ENCODE measurements around the gene TRIM44. TPM values are rescaled to one million over a fixed set of nuclear protein-coding genes. Genes with fewer than 3 reads are reported as not detected.

Gene TRIM44
- polyA plus RNA-seq, 2 of the 4 experiments (the other 2 are of a cell fraction): 19.3 to 70.4 TPM

DNA sequence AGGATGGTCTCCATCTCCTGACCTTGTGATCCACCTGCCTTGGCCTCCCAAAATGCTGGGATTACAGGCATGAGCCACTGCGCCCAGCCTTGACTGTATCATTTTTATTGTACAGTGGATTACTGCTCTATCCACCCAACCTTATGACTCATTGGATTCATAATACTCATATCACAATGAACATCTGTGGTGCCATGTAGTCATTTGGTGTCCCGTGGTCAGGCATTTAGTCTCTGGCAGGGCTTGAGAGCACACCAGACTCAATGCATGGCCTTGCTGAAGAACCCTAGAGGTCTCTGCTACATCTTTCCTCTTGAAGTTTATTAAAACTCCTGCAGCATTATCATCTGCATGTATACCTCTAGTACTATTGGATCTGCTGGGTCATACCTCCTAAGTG is 183.3 kb downstream of the TRIM44 start:
- POLR2A ChIA-PET: interaction anchor here (0.7 kb wide), 1 partner anchor 33 kb away, joined by 4 read pairs; no protein-coding TSS in a partner anchor
- H3K4me1 ChIP-seq: no peaks in the 10 kb centered on the region
- H3K27ac ChIP-seq: no peak overlapping the region
- no peaks in the 10 kb centered on the region for H3K9me3 ChIP-seq
- CTCF ChIA-PET: no interaction called here
- H3K4me2 ChIP-seq: no peak overlapping the region
- TF ChIP-seq TFCP2L1 (CRISPR knock-in tag; IDR thresholded peaks at IDR 0.05): no peak
- no peak for TF ChIP-seq HEYL (CRISPR knock-in tag; IDR thresholded peaks at IDR 0.05)
- TF ChIP-seq POLR2AphosphoS2 (conservative IDR thresholded peaks at IDR 0.05; ENCODE audit: low read length): no peak
- no peak for TF ChIP-seq HOXB13 (CRISPR knock-in tag; IDR thresholded peaks at IDR 0.05; ENCODE audit: low read depth)
- no peak for TF ChIP-seq MAX (IDR thresholded peaks at IDR 0.05)
- no peak for TF ChIP-seq HOXA7 (CRISPR knock-in tag; IDR thresholded peaks at IDR 0.05)
- no peak for TF ChIP-seq CEBPB (IDR thresholded peaks at IDR 0.05)
- no peak for TF ChIP-seq RARB (CRISPR knock-in tag; IDR thresholded peaks at IDR 0.05)
- no peak for TF ChIP-seq KDM5A (IDR thresholded peaks at IDR 0.05)
- no peak for TF ChIP-seq RCOR1 (IDR thresholded peaks at IDR 0.05; ENCODE audit: low read depth, low read length)
- TF ChIP-seq JUN (IDR thresholded peaks at IDR 0.05): no peak
- ATAC-seq (no peak), FAIRE-seq (no peak), DNase-seq (ENCODE audit: low read depth in 1 of 2, low spot score in 1 of 2) (no peak)
- 15% methylated on average over 2 of the region's 2 CpGs for WGBS (ENCODE audit: missing lambda C conversion rate)
- H3K4me3 ChIP-seq: no peak overlapping the region

DNA sequence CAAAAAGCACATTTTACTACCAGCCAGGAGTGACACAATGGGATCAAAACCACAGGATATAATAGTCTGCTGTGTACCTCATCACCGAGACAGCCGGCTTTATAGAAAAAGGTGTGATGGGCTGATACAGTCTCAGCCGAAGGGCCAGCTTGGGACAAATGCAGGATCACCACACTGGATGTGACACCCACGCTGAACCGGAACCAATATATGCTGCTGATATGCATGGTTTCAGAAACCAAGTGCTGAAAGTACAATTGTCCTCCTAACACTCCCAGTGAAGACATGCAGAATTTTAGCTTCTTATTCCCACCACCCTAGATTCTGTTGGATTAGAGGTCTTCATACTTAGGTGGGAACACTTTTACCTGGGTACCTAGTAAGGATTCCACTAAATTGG is 184.3 kb downstream of the TRIM44 start:
- Histone ChIP-seq H3K4me2 (no peak overlapping the region), H3K9me3 (no peaks in the 10 kb centered on the region), H3K4me1 (no peaks in the 10 kb centered on the region), H3K4me3 (no peak overlapping the region), H3K27ac (no peak overlapping the region)
- no peak for FAIRE-seq
- WGBS (ENCODE audit: missing lambda C conversion rate): 54% methylated on average over 5 of the region's 5 CpGs
- TF ChIP-seq, protein P1, sequence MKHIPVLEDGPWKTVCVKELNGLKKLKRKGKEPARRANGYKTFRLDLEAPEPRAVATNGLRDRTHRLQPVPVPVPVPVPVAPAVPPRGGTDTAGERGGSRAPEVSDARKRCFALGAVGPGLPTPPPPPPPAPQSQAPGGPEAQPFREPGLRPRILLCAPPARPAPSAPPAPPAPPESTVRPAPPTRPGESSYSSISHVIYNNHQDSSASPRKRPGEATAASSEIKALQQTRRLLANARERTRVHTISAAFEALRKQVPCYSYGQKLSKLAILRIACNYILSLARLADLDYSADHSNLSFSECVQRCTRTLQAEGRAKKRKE (CRISPR knock-in tag; IDR thresholded peaks at IDR 0.05; ENCODE audit: low read depth): no peak
- TF ChIP-seq CHD2 (IDR thresholded peaks at IDR 0.05; ENCODE audit: low read length, partially characterized antibody): no peak
- no peak for DNase-seq (ENCODE audit: low read depth in 1 of 2, low spot score in 1 of 2)
- CTCF ChIA-PET: interaction anchor here (0.6 kb wide), 1 partner anchor 351 kb away, joined by 4 read pairs; no protein-coding TSS in a partner anchor
- no peak for ATAC-seq
- POLR2A ChIA-PET: no interaction called here

DNA sequence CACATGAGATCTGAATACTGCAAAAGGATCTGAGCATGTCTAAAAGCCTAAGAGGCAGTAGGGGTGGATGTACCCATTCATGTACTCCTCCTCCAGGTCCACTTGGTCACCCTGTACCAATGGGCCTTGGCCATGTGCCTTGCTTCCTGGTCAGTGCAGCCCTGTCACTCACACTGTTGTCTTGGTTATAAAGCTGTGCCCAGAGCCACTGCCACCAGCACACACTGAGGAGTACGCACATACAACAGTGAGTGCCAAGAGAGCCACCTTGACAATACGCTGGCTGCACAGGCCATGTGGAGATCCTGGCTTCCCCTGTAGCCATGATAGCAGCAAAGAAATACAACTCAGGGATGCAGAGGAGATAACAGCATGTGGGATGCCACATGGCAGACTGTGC is 184.9 kb downstream of the TRIM44 start:
- TF ChIP-seq ZSCAN20 (CRISPR knock-in tag; IDR thresholded peaks at IDR 0.05): no peak
- no peak for TF ChIP-seq MYC (IDR thresholded peaks at IDR 0.05; ENCODE audit: borderline replicate concordance, low read length)
- no peak for TF ChIP-seq ZNF302 (CRISPR knock-in tag; IDR thresholded peaks at IDR 0.05)
- TF ChIP-seq, protein P2, sequence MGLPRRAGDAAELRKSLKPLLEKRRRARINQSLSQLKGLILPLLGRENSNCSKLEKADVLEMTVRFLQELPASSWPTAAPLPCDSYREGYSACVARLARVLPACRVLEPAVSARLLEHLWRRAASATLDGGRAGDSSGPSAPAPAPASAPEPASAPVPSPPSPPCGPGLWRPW (IDR thresholded peaks at IDR 0.05): no peak
- TF ChIP-seq KDM1A (IDR thresholded peaks at IDR 0.05; ENCODE audit: low read depth): no peak
- no peak for TF ChIP-seq CBX2 (IDR thresholded peaks at IDR 0.05; ENCODE audit: borderline replicate concordance, low read depth)
- FAIRE-seq: no peak
- Histone ChIP-seq H3K4me1 (no peaks in the 10 kb centered on the region), H3K27ac (no peak overlapping the region), H3K9me3 (no peaks in the 10 kb centered on the region), H3K4me2 (no peak overlapping the region), H3K4me3 (no peak overlapping the region)
- no peak; a peak in 1 of 6 replicates for ATAC-seq
- ChIA-PET POLR2A (no interaction called here), CTCF (interaction anchor here (0.6 to 3.3 kb wide), 2 partner anchors 25 to 350 kb away, joined by 4 to 13 read pairs; no protein-coding TSS in a partner anchor)
- no peak for DNase-seq (ENCODE audit: low read depth in 1 of 2, low spot score in 1 of 2)
- WGBS (ENCODE audit: missing lambda C conversion rate): 25% methylated on average over 2 of the region's 2 CpGs

DNA sequence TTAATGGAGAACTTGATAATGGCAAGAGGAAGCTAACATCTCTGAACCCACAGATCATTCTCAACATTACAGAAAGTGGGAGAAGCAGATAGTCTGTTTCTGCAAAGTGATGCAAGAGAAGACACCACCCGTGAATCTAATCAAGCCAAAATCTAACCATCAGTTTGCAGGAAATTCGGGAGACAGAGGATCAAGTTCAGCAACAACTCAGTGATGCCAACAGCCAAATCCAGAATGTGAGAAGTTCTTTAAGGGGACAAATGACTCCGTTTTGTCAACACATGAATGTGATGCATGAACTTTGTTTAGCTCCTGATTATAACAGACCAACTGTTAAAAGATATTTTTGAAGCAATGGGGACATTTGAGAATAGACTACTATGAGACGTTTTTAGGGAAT is 186.0 kb downstream of the TRIM44 start:
- no peak for TF ChIP-seq FOSB (CRISPR knock-in tag; IDR thresholded peaks at IDR 0.05)
- no peak for TF ChIP-seq E2F6 (IDR thresholded peaks at IDR 0.05; ENCODE audit: borderline replicate concordance, low read depth)
- no peak for TF ChIP-seq FOXS1 (CRISPR knock-in tag; IDR thresholded peaks at IDR 0.05)
- no peak for TF ChIP-seq ESRRA (IDR thresholded peaks at IDR 0.05; ENCODE audit: borderline replicate concordance, low read length)
- TF ChIP-seq GATA3 (IDR thresholded peaks at IDR 0.05; ENCODE audit: borderline replicate concordance): no peak
- no peak for TF ChIP-seq CBX2 (IDR thresholded peaks at IDR 0.05; ENCODE audit: borderline replicate concordance, low read depth)
- no peak for TF ChIP-seq SREBF2 (IDR thresholded peaks at IDR 0.05)
- no peak for TF ChIP-seq ZC3H11A (IDR thresholded peaks at IDR 0.05)
- TF ChIP-seq JUN (IDR thresholded peaks at IDR 0.05): no peak
- no peak for TF ChIP-seq MYC (IDR thresholded peaks at IDR 0.05; ENCODE audit: borderline replicate concordance, low read length)
- TF ChIP-seq, protein P1 (CRISPR knock-in tag; IDR thresholded peaks at IDR 0.05; ENCODE audit: low read depth): no peak
- no peak for TF ChIP-seq HMGXB4 (CRISPR knock-in tag; IDR thresholded peaks at IDR 0.05; ENCODE audit: borderline replicate concordance)
- TF ChIP-seq, protein P2 (IDR thresholded peaks at IDR 0.05): no peak
- TF ChIP-seq HEYL (CRISPR knock-in tag; IDR thresholded peaks at IDR 0.05): no peak
- Histone ChIP-seq H3K27ac (no peak overlapping the region), H3K4me3 (no peak overlapping the region), H3K4me2 (no peak overlapping the region), H3K9me3 (no peaks in the 10 kb centered on the region), H3K4me1 (no peaks in the 10 kb centered on the region)
- POLR2A ChIA-PET: no interaction called here
- ATAC-seq (no peak), DNase-seq (ENCODE audit: low read depth in 1 of 2, low spot score in 1 of 2) (no peak), FAIRE-seq (no peak)
- 4% methylated on average over 4 of the region's 4 CpGs for WGBS (ENCODE audit: missing lambda C conversion rate)
- CTCF ChIA-PET: interaction anchor here (3.3 kb wide), 1 partner anchor 27 kb away, joined by 13 read pairs; no protein-coding TSS in a partner anchor

All from A549 (cell line).